Adrenal gland (tissue), 12 donors: ENCODE results near the gene PPP3CA. TPM values are rescaled to one million over a fixed set of nuclear protein-coding genes. Genes with fewer than 3 reads are reported as not detected.

ENCODE experiments used
- DNase-seq, 7 donors: peaks; one replicate each; pipeline ENCODE4 v3.0.0-alpha.2; 2019 to 2020
- H3K27ac ChIP-seq, 5 donors: fragments of 200-600 bp; sonication (generic) in 4 of 5; 1 replicate in 3 of 5; 2 replicates in 2 of 5; pipeline versions ENCODE4 v1.5.1 to v1.8.0; 2016 to 2020; ENCODE audit warnings: mild to moderate bottlenecking in 1 of 5
- H3K27me3 ChIP-seq: fragments of 200-600 bp; 2 replicates; pipeline ENCODE4 v1.8.0; 2021
- H3K36me3 ChIP-seq, 2 donors: fragments of 200-600 bp; replicated peaks in 1 of 2; 1 replicate in 1 of 2; 2 replicates in 1 of 2; pipeline versions ENCODE4 v1.5.1 to v1.8.0; 2018 to 2022
- H3K4me1 ChIP-seq, 2 donors: fragments of 200-600 bp; replicated peaks in 1 of 2; 1 replicate in 1 of 2; 2 replicates in 1 of 2; pipeline versions ENCODE4 v1.5.1 to v1.8.0; 2018 to 2021
- H3K4me3 ChIP-seq, 4 donors: fragments of 200-600 bp; sonication (generic) in 3 of 4; one replicate each; pipeline ENCODE4 v1.5.1; 2016 to 2018
- H3K9me3 ChIP-seq, 3 donors: fragments of 200-600 bp; sonication (generic) in 1 of 3; replicated peaks in 1 of 3; 1 replicate in 2 of 3; 2 replicates in 1 of 3; pipeline versions ENCODE4 v1.5.1 to v1.8.0; 2016 to 2021
- POLR2A ChIP-seq, 2 donors: fragments of 450-650 bp; IDR thresholded peaks; one replicate each; pipeline ENCODE4 v1.6.1; 2017; ENCODE audit warnings: antibody characterized with exemption in 2 of 2, mild to moderate bottlenecking in 2 of 2, moderate library complexity in 1 of 2
- WGBS, 4 donors: extraction: QIAGEN DNeasy Blood & Tissue Kit in 2 of 4; methylation state at CpG; one replicate each; pipeline versions ENCODE4 v1.1.5 to v1.1.7; 2013 to 2017; 5-methylcytosine and 5-hydroxymethylcytosine counted together
- intact Hi-C, 2 donors: fragments of 100-400 bp; cut with DNase I; formaldehyde crosslinking; loops; one replicate each; pipeline versions ENCODE4 v1.14.1 to v1.15.0; 2022 to 2023
- polyA plus RNA-seq, 3 donors: library from polyadenylated mRNA; stranded (reverse); fragments of 200-250 nt in 2 of 3; fragments of 350-450 nt in 1 of 3; fragmentation: Illumina TruSeq in 1 of 3; extraction: RNeasy Lipid Tissue Mini Kit (QIAGEN cat#74804) in 1 of 3; gene quantifications; one replicate each; pipeline ENCODE4 v1.2.3, GENCODE V29; 2013 to 2014
- total RNA-seq, 9 donors: library from RNA; depleted of rRNA in 4 of 9; stranded (reverse); fragments of >200 nt in 4 of 9; fragments of 120-200 nt in 1 of 9; fragmentation: NEBNext Ultra II Directional in 1 of 9; extraction: Animal tissue kit (Norgen Biotek cat#: 25700) in 1 of 9; gene quantifications; one replicate each; pipeline versions ENCODE4 v1.1.0 to v1.2.4, GENCODE V29; 2013 to 2023
- TF ChIP-seq, protein P1 (sequence below), 6 experiments: fragments of 450-650 bp in 4 of 6; fragments of 200-600 bp in 2 of 6; sonication (generic) in 1 of 6; IDR thresholded peaks; 1 replicate in 5 of 6; 2 replicates in 1 of 6; pipeline versions ENCODE4 v1.5.1 to v1.8.0; 2016 to 2021; ENCODE audit warnings: antibody characterized with exemption in 6 of 6, mild to moderate bottlenecking in 2 of 6, moderate library complexity in 1 of 6
- donor health status: healthy with polysubstance abuse.
- donor health status: Bipolar disorder and iron deficiency.
- donor health status: DM: yes; HTN: yes; CAD: no.
- donor health status: DM: no; HTN: no; CAD: no.
- donor health status: DM: no; HTN: no; CAD: no.
- donor health status: DM: yes; HTN: yes; CAD: no.

The PPP3CA gene
- total and polyA plus RNA-seq, 12 donors: 13.8 to 138 (median 43.8) TPM

DNA sequence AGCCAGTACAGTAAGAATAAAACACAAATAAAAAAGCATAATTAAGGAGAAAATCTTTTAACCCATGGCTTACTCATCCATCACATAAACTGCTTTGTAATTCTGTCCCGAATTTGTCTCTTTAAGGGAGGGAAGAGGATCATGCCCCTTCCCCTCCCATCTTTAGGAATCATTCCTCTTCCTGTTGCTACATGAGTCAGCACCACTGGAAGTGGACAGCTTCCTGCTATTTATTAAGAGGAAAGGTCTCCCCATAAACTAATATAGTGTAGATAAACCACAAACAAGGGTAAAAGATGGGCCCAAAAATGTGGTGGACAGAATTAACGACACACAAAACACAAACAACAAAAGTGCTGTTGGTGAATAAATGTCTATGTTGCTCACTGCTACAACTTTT is 75.8 kb downstream of the PPP3CA start:
- 46 to 55% (median 52%) methylated on average over 2 of the region's 2 CpGs for WGBS, 4 donors
- Histone ChIP-seq H3K4me3 (no peak overlapping the region), H3K36me3 (no peaks in the 10 kb centered on the region), H3K4me1 (peaks cover 17% of the 10 kb centered on the region in 2 donors), H3K27ac (no peak overlapping the region), H3K9me3 (no peaks in the 10 kb centered on the region), H3K27me3 (no peaks in the 10 kb centered on the region)
- TF ChIP-seq, protein P1, sequence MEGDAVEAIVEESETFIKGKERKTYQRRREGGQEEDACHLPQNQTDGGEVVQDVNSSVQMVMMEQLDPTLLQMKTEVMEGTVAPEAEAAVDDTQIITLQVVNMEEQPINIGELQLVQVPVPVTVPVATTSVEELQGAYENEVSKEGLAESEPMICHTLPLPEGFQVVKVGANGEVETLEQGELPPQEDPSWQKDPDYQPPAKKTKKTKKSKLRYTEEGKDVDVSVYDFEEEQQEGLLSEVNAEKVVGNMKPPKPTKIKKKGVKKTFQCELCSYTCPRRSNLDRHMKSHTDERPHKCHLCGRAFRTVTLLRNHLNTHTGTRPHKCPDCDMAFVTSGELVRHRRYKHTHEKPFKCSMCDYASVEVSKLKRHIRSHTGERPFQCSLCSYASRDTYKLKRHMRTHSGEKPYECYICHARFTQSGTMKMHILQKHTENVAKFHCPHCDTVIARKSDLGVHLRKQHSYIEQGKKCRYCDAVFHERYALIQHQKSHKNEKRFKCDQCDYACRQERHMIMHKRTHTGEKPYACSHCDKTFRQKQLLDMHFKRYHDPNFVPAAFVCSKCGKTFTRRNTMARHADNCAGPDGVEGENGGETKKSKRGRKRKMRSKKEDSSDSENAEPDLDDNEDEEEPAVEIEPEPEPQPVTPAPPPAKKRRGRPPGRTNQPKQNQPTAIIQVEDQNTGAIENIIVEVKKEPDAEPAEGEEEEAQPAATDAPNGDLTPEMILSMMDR (IDR thresholded peaks at IDR 0.05): no peak
- no peak for TF ChIP-seq POLR2A (IDR thresholded peaks at IDR 0.05)
- no peak for DNase-seq
- intact Hi-C loops: loop anchor here in 1 of 2 donors (10.0 kb wide), 1 partner anchor 73 kb away; the partner anchor contains the start of gene PPP3CA

DNA sequence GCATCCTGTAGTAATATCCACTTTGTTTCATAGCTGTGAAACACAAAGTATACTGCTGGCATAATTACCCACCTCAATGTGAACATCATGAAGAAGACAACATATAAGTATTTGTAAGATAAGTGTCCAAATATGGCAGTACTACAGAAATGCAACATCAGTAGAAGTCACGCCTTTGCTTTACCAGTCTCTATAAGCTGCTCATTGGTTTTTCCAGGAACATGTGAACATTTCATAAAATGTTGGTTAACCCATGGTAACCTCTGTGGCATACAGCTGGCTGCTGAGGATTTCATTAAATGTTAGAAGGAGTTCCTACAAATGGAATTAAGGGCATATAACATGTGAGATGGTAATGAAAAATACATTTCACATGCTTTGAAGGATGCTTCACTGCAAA is 77.6 kb downstream of the PPP3CA start:
- 94 to 100% (median 99%) methylated on average over 1 of the region's 1 CpG for WGBS, 4 donors
- H3K27ac ChIP-seq: no peak overlapping the region
- no peaks in the 10 kb centered on the region for H3K27me3 ChIP-seq
- no peak for DNase-seq
- TF ChIP-seq, protein P1 (IDR thresholded peaks at IDR 0.05): no peak
- no peak for TF ChIP-seq POLR2A (IDR thresholded peaks at IDR 0.05)
- intact Hi-C loops: loop anchor here in 1 of 2 donors (10.0 kb wide), 1 partner anchor 75 kb away; the partner anchor contains the start of gene PPP3CA
- no peaks in the 10 kb centered on the region for H3K36me3 ChIP-seq
- peaks cover 6 to 13% of the 10 kb centered on the region in 2 donors for H3K4me1 ChIP-seq
- no peak overlapping the region for H3K4me3 ChIP-seq
- no peaks in the 10 kb centered on the region for H3K9me3 ChIP-seq

GRCh38 chr4:101265816-101266172 is 81.5 kb downstream of the PPP3CA start:
- DNase-seq: no peak
- no peaks in the 10 kb centered on the region for H3K36me3 ChIP-seq
- H3K9me3 ChIP-seq: no peaks in the 10 kb centered on the region
- H3K27me3 ChIP-seq: no peaks in the 10 kb centered on the region
- H3K4me3 ChIP-seq: no peak overlapping the region
- intact Hi-C loops: no loop called here
- TF ChIP-seq POLR2A (IDR thresholded peaks at IDR 0.05): no peak
- TF ChIP-seq, protein P1 (IDR thresholded peaks at IDR 0.05): no peak
- WGBS, 4 donors: 62 to 70% (median 67%) methylated on average over 1 of the region's 1 CpG
- no peak overlapping the region for H3K27ac ChIP-seq
- H3K4me1 ChIP-seq: peaks cover 17 to 25% of the 10 kb centered on the region in 2 donors

GRCh38 chr4:101264993-101265815 is 82.1 kb downstream of the PPP3CA start:
- Histone ChIP-seq H3K27ac (no peak overlapping the region), H3K4me3 (no peak overlapping the region), H3K9me3 (no peaks in the 10 kb centered on the region), H3K4me1 (peaks cover 20 to 31% of the 10 kb centered on the region in 2 donors), H3K36me3 (no peaks in the 10 kb centered on the region), H3K27me3 (no peaks in the 10 kb centered on the region)
- 68 to 75% (median 68%) methylated on average over 2 of the region's 2 CpGs for WGBS, 4 donors
- TF ChIP-seq POLR2A (IDR thresholded peaks at IDR 0.05): no peak
- TF ChIP-seq, protein P1 (IDR thresholded peaks at IDR 0.05): no peak
- intact Hi-C loops: no loop called here
- no peak for DNase-seq
